HG02938 (cell line): ENCODE measurements around the gene MICB.
"Not testable (repeated sequence)": the region's sequence is repeated elsewhere in the genome, so short reads cannot be mapped to it uniquely, and the experiment has no call there.

ENCODE experiments used
- ATAC-seq: cut with Tn5 transposase; IDR thresholded peaks from one replicate; pipeline ENCODE4 v1.9.1; 2021; ENCODE audit warnings: mild to moderate bottlenecking, moderate library complexity; ENCODE audit not compliant: unreplicated experiment

MICB gene

GRCh38 chr6:31498748-31499147 is 803 bp downstream of the MICB start:
- ATAC-seq, result no peak

GRCh38 chr6:31499648-31500047 is 1.7 kb downstream of the MICB start:
- not testable (repeated sequence) for ATAC-seq

GRCh38 chr6:31502586-31502985 is 4.6 kb downstream of the MICB start:
- no peak for ATAC-seq

- not testable (repeated sequence) for ATAC-seq
Measured at GRCh38 chr6:31509036-31509435, 11.1 kb downstream of the MICB start.

GRCh38 chr6:31510007-31510406 is 12.1 kb downstream of the MICB start:
- no peak for ATAC-seq

GRCh38 chr6:31513456-31514165 is 15.7 kb downstream of the MICB start:
- no peak for ATAC-seq

GRCh38 chr6:31521835-31522234 is 23.9 kb downstream of the MICB start:
- no peak for ATAC-seq

- no peak for ATAC-seq
Measured at GRCh38 chr6:31525553-31525931, 27.6 kb downstream of the MICB start.

GRCh38 chr6:31525932-31526591 is 28.1 kb downstream of the MICB start:
- ATAC-seq, result no peak

GRCh38 chr6:31528307-31528777 is 30.4 kb downstream of the MICB start:
- no peak for ATAC-seq

- ATAC-seq, result no peak
Measured at GRCh38 chr6:31528821-31529328, 30.9 kb downstream of the MICB start, which contains the start of gene MCCD1. Gene MCCD1 (plus strand): TSS chr6:31528962. CDS start chr6:31529015, 53 bp downstream.

- no peak for ATAC-seq
Measured at GRCh38 chr6:31529329-31530150, 31.6 kb downstream of the MICB start.

GRCh38 chr6:31530659-31531058 is 32.7 kb downstream of the MICB start:
- no peak for ATAC-seq

GRCh38 chr6:31531162-31531561 is 33.2 kb downstream of the MICB start:
- no peak for ATAC-seq

- ATAC-seq, result no peak
Measured at GRCh38 chr6:31531771-31532643, 34.1 kb downstream of the MICB start.

GRCh38 chr6:31532644-31533454 is 34.9 kb downstream of the MICB start:
- ATAC-seq, result no peak

- no peak for ATAC-seq
Measured at GRCh38 chr6:31533455-31533841, 35.5 kb downstream of the MICB start.

GRCh38 chr6:31534011-31534410 is 36.1 kb downstream of the MICB start:
- no peak for ATAC-seq

GRCh38 chr6:31534521-31535040 is 36.6 kb downstream of the MICB start:
- ATAC-seq, result no peak
